GM04503 (cell line): Measurements from ENCODE around the gene KRTAP10-11.
"Not testable (repeated sequence)": the region's sequence is repeated elsewhere in the genome, so short reads cannot be mapped to it uniquely, and the experiment has no call there.

Experiments
- DNase-seq: peaks from one replicate; pipeline ENCODE4 v3.0.0-alpha.2; 2012; ENCODE audit warnings: low read depth

Gene KRTAP10-11

GRCh38 chr21:44646366-44647221 is at the start of gene KRTAP10-11:
KRTAP10-11 (plus strand) TSS chr21:44646414; CDS start chr21:44646459, 45 bp downstream.
- DNase-seq: not testable (repeated sequence)

GRCh38 chr21:44598061-44598460 is 48.2 kb upstream of the KRTAP10-11 start:
- DNase-seq: no peak

GRCh38 chr21:44599264-44600029 is 46.8 kb upstream of the KRTAP10-11 start:
- no peak for DNase-seq

GRCh38 chr21:44600118-44600978 is 45.9 kb upstream of the KRTAP10-11 start, which contains the start of gene KRTAP10-7:
KRTAP10-7 (plus strand) TSS chr21:44600597; CDS start chr21:44600622, 25 bp downstream.
- not testable (repeated sequence) for DNase-seq

- not testable (repeated sequence) for DNase-seq
Observed at GRCh38 chr21:44601091-44601490, 45.1 kb upstream of the KRTAP10-11 start.

GRCh38 chr21:44601596-44602462 is 44.4 kb upstream of the KRTAP10-11 start:
- no peak for DNase-seq

- no peak for DNase-seq
Observed at GRCh38 chr21:44602463-44602850, 43.8 kb upstream of the KRTAP10-11 start.

- DNase-seq: no peak
Observed at GRCh38 chr21:44603109-44603875, 42.9 kb upstream of the KRTAP10-11 start.

- DNase-seq: no peak
Observed at GRCh38 chr21:44603911-44604310, 42.3 kb upstream of the KRTAP10-11 start.

GRCh38 chr21:44606495-44606894 is 39.7 kb upstream of the KRTAP10-11 start:
- no peak for DNase-seq

GRCh38 chr21:44609193-44609592 is 37.0 kb upstream of the KRTAP10-11 start:
- no peak for DNase-seq

GRCh38 chr21:44610157-44610843 is 35.9 kb upstream of the KRTAP10-11 start:
- DNase-seq: not testable (repeated sequence)

GRCh38 chr21:44611551-44611950 is 34.7 kb upstream of the KRTAP10-11 start:
- no peak for DNase-seq

- DNase-seq: no peak
Observed at GRCh38 chr21:44612029-44612486, 34.2 kb upstream of the KRTAP10-11 start, which contains the start of gene KRTAP10-8. KRTAP10-8 (plus strand) TSS chr21:44612079; CDS start chr21:44612101, 22 bp downstream.

- no peak for DNase-seq
Observed at GRCh38 chr21:44612669-44613229, 33.5 kb upstream of the KRTAP10-11 start.

GRCh38 chr21:44613386-44614155 is 32.6 kb upstream of the KRTAP10-11 start:
- DNase-seq: no peak

GRCh38 chr21:44614161-44614631 is 32.0 kb upstream of the KRTAP10-11 start:
- DNase-seq: no peak

- no peak for DNase-seq
Observed at GRCh38 chr21:44614961-44615391, 31.2 kb upstream of the KRTAP10-11 start.
